ENCODE data around the gene PML. TPM values are rescaled to one million over a fixed set of nuclear protein-coding genes. Genes with fewer than 3 reads are reported as not detected.

The PML gene
- total and polyA plus RNA-seq, 2 experiments from 2014 or later, result 15.7 to 29.9 TPM

- Histone ChIP-seq H3K36me3 (replicated peaks; ENCODE audit: insufficient read depth, low read depth) (no peaks in the 10 kb centered on the region), H2AFZ (no peak overlapping the region), H3K9me3 (ENCODE audit: low read depth) (no peaks in the 10 kb centered on the region), H4K20me1 (ENCODE audit: insufficient read depth, poor library complexity, severe bottlenecking) (no peaks in the 10 kb centered on the region), H3K9me2 (replicated peaks; ENCODE audit: insufficient read depth) (no peaks in the 10 kb centered on the region), H3K4me2 (no peak overlapping the region), H3K79me2 (no peaks in the 10 kb centered on the region), H3K4me3 (no peak overlapping the region), H3K27ac (peak overlapping the region; percentile 82), H3K27me3 (no peaks in the 10 kb centered on the region), H3K4me1 (ENCODE audit: insufficient read depth) (no peaks in the 10 kb centered on the region)
- TF ChIP-seq, protein P1, sequence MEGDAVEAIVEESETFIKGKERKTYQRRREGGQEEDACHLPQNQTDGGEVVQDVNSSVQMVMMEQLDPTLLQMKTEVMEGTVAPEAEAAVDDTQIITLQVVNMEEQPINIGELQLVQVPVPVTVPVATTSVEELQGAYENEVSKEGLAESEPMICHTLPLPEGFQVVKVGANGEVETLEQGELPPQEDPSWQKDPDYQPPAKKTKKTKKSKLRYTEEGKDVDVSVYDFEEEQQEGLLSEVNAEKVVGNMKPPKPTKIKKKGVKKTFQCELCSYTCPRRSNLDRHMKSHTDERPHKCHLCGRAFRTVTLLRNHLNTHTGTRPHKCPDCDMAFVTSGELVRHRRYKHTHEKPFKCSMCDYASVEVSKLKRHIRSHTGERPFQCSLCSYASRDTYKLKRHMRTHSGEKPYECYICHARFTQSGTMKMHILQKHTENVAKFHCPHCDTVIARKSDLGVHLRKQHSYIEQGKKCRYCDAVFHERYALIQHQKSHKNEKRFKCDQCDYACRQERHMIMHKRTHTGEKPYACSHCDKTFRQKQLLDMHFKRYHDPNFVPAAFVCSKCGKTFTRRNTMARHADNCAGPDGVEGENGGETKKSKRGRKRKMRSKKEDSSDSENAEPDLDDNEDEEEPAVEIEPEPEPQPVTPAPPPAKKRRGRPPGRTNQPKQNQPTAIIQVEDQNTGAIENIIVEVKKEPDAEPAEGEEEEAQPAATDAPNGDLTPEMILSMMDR (IDR thresholded peaks at IDR 0.05; ENCODE audit: poor library complexity), result no peak
- no peak for TF ChIP-seq EZH2 (IDR thresholded peaks at IDR 0.05; ENCODE audit: borderline replicate concordance)
- no peak for TF ChIP-seq EZH2phosphoT487 (IDR thresholded peaks at IDR 0.05; ENCODE audit: low read depth, severe bottlenecking, unreplicated experiment)
- 81% methylated on average over 10 of the region's 10 CpGs for WGBS (ENCODE audit: low lambda C conversion rate, missing lambda C conversion rate)
- DNase-seq (ENCODE audit: low spot score), result no peak
These were observed 46.8 kb downstream of the PML start for GRCh38 chr15:74041311-74041756.

DNA sequence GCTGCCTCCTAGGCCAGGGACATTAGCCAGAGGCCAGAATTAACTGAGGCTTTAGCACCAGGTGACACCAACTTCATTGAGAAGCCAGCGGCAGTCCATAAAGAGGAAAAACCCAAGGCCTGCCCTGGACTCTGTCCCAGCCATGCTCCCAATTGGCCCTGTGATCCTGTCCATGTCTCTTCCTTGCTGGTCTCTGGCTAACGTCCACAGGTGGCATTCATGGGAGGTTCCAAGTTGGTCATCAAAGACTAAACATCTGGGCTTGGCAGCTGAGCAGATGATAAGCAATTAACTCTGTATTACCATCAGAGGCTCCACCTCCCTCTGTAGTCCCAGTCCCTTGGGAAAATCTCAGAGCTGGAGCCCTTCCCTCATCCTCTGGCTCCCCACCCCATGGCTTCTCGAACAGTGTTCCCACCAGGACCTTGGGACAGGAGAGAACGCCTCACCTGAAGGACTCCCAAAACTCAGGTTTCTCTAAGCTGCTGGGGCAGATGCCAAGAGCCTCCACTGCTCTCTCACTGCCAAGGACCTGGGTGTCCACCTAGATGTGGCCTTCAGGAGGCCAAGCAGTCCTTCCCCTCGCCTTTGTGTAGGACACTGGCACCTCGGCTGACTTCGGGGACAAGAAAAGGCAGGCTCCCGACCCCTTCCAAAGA is 47.4 kb downstream of the PML start:
- Histone ChIP-seq H3K27me3 (no peaks in the 10 kb centered on the region), H3K9me2 (replicated peaks; ENCODE audit: insufficient read depth) (no peaks in the 10 kb centered on the region), H2AFZ (no peak overlapping the region), H3K27ac (no peak overlapping the region), H3K79me2 (no peaks in the 10 kb centered on the region), H3K4me3 (no peak overlapping the region), H3K9me3 (ENCODE audit: low read depth) (no peaks in the 10 kb centered on the region), H3K36me3 (replicated peaks; ENCODE audit: insufficient read depth, low read depth) (no peaks in the 10 kb centered on the region), H3K4me2 (no peak overlapping the region), H4K20me1 (ENCODE audit: insufficient read depth, poor library complexity, severe bottlenecking) (no peaks in the 10 kb centered on the region), H3K4me1 (ENCODE audit: insufficient read depth) (no peaks in the 10 kb centered on the region)
- no peak for DNase-seq (ENCODE audit: low spot score)
- TF ChIP-seq, protein P1 (IDR thresholded peaks at IDR 0.05; ENCODE audit: poor library complexity), result no peak
- TF ChIP-seq EZH2 (IDR thresholded peaks at IDR 0.05; ENCODE audit: borderline replicate concordance) (no peak), EZH2phosphoT487 (IDR thresholded peaks at IDR 0.05; ENCODE audit: low read depth, severe bottlenecking, unreplicated experiment) (no peak)
- 90% methylated on average over 8 of the region's 8 CpGs for WGBS (ENCODE audit: low lambda C conversion rate, missing lambda C conversion rate)

- H2AFZ ChIP-seq, result no peak overlapping the region
- H3K27ac ChIP-seq, result no peak overlapping the region
- TF ChIP-seq, protein P1 (IDR thresholded peaks at IDR 0.05; ENCODE audit: poor library complexity), result no peak
- TF ChIP-seq EZH2 (IDR thresholded peaks at IDR 0.05; ENCODE audit: borderline replicate concordance), result no peak
- TF ChIP-seq EZH2phosphoT487 (IDR thresholded peaks at IDR 0.05; ENCODE audit: low read depth, severe bottlenecking, unreplicated experiment), result no peak
- no peak for DNase-seq (ENCODE audit: low spot score)
- H3K9me2 ChIP-seq (replicated peaks; ENCODE audit: insufficient read depth), result no peaks in the 10 kb centered on the region
- no peaks in the 10 kb centered on the region for H3K27me3 ChIP-seq
- WGBS (ENCODE audit: low lambda C conversion rate, missing lambda C conversion rate), result 95% methylated on average over 11 of the region's 11 CpGs
- H3K4me3 ChIP-seq, result no peak overlapping the region
- no peaks in the 10 kb centered on the region for H3K36me3 ChIP-seq (replicated peaks; ENCODE audit: insufficient read depth, low read depth)
- H3K9me3 ChIP-seq (ENCODE audit: low read depth), result no peaks in the 10 kb centered on the region
- H3K79me2 ChIP-seq, result no peaks in the 10 kb centered on the region
- H3K4me2 ChIP-seq, result no peak overlapping the region
- H4K20me1 ChIP-seq (ENCODE audit: insufficient read depth, poor library complexity, severe bottlenecking), result no peaks in the 10 kb centered on the region
- H3K4me1 ChIP-seq (ENCODE audit: insufficient read depth), result no peaks in the 10 kb centered on the region
These were observed 48.3 kb downstream of the PML start for GRCh38 chr15:74042603-74043424.

Data from hepatocyte (in vitro differentiated cells).